Uterus (tissue), 4 donors: Measurements from ENCODE around the gene CLMN. TPM values are rescaled to one million over a fixed set of nuclear protein-coding genes. Genes with fewer than 3 reads are reported as not detected.

Source experiments
- DNase-seq, 2 donors: peaks; one replicate each; pipeline ENCODE4 v3.0.0-alpha.2; 2019 to 2020
- H3K27ac ChIP-seq, 2 donors: fragments of 200-600 bp; sonication (generic); 1 replicate in 1 of 2; 2 replicates in 1 of 2; pipeline ENCODE4 v1.5.1; 2016 to 2018
- H3K27me3 ChIP-seq, 2 donors: fragments of 200-600 bp; sonication (generic); one replicate each; pipeline ENCODE4 v1.5.1; 2018 to 2019; ENCODE audit warnings: control low read depth in 1 of 2
- H3K36me3 ChIP-seq, 2 donors: fragments of 200-600 bp; sonication (generic); one replicate each; pipeline ENCODE4 v1.5.1; 2019; ENCODE audit warnings: control low read depth in 1 of 2
- H3K4me1 ChIP-seq, 2 donors: fragments of 200-600 bp; sonication (generic); one replicate each; pipeline ENCODE4 v1.5.1; 2018 to 2019; ENCODE audit warnings: control low read depth in 1 of 2
- H3K4me3 ChIP-seq, 2 donors: fragments of 200-600 bp; sonication (generic); 1 replicate in 1 of 2; 2 replicates in 1 of 2; pipeline ENCODE4 v1.5.1; 2018 to 2019; ENCODE audit warnings: mild to moderate bottlenecking in 1 of 2
- H3K9me3 ChIP-seq, 2 donors: fragments of 200-600 bp; sonication (generic); one replicate each; pipeline ENCODE4 v1.5.1; 2019; ENCODE audit warnings: control low read depth in 1 of 2
- POLR2A ChIP-seq, 2 donors: fragments of 450-650 bp; IDR thresholded peaks; one replicate each; pipeline ENCODE4 v1.6.1; 2016; ENCODE audit warnings: antibody characterized with exemption in 2 of 2, mild to moderate bottlenecking in 1 of 2, moderate library complexity in 1 of 2
- intact Hi-C: fragments of 100-400 bp; cut with DNase I; formaldehyde crosslinking; loops from one replicate; pipeline ENCODE4 v1.15.1; 2023; ENCODE audit warnings: low total_unique reads
- total RNA-seq, 4 donors: library from RNA; depleted of rRNA in 3 of 4; stranded (reverse); fragments of >200 nt in 3 of 4; gene quantifications; one replicate each; pipeline versions ENCODE4 v1.1.0 to v1.2.4, GENCODE V29; 2014 to 2023
- TF ChIP-seq, protein P1 (sequence below), 4 experiments: fragments of 200-600 bp in 2 of 4; fragments of 450-650 bp in 2 of 4; sonication (generic) in 2 of 4; IDR thresholded peaks; one replicate each; pipeline ENCODE4 v1.5.1; 2016 to 2019; ENCODE audit warnings: antibody characterized with exemption in 4 of 4, mild to moderate bottlenecking in 2 of 4, moderate library complexity in 1 of 4
- donor health status: DM: yes; HTN: yes; CAD: no.

The CLMN gene
- total RNA-seq, 4 donors from 2014 or later, result 5.0 to 55.0 (median 12.4) TPM

DNA sequence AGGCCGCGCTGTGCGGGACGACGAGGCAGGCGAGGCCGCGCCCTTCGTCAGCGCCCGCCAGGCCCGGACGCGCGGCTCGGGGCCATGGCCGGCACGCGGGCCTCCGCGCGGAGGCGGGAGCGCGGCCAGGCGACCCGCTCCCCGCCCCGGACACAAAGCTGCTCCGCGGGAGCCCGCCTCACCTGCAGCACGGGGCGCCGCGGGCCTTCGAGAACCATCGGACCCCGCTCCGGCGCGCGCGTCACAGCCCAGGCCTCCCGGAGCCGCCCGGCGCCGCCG lies 162.7 kb downstream of the CLMN start:
- Histone ChIP-seq H3K9me3 (no peaks in the 10 kb centered on the region), H3K27ac (peak overlapping the region; percentile 94 to 95), H3K4me1 (peaks cover 0 to 3% of the 10 kb centered on the region in 2 donors), H3K27me3 (no peaks in the 10 kb centered on the region), H3K36me3 (no peaks in the 10 kb centered on the region), H3K4me3 (peak overlapping the region; percentile 52 to 88)
- intact Hi-C loops, result no loop called here
- TF ChIP-seq POLR2A (IDR thresholded peaks at IDR 0.05), result no peak
- TF ChIP-seq, protein P1, sequence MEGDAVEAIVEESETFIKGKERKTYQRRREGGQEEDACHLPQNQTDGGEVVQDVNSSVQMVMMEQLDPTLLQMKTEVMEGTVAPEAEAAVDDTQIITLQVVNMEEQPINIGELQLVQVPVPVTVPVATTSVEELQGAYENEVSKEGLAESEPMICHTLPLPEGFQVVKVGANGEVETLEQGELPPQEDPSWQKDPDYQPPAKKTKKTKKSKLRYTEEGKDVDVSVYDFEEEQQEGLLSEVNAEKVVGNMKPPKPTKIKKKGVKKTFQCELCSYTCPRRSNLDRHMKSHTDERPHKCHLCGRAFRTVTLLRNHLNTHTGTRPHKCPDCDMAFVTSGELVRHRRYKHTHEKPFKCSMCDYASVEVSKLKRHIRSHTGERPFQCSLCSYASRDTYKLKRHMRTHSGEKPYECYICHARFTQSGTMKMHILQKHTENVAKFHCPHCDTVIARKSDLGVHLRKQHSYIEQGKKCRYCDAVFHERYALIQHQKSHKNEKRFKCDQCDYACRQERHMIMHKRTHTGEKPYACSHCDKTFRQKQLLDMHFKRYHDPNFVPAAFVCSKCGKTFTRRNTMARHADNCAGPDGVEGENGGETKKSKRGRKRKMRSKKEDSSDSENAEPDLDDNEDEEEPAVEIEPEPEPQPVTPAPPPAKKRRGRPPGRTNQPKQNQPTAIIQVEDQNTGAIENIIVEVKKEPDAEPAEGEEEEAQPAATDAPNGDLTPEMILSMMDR (IDR thresholded peaks at IDR 0.05), result no peak
- DNase-seq, result no peak

DNA sequence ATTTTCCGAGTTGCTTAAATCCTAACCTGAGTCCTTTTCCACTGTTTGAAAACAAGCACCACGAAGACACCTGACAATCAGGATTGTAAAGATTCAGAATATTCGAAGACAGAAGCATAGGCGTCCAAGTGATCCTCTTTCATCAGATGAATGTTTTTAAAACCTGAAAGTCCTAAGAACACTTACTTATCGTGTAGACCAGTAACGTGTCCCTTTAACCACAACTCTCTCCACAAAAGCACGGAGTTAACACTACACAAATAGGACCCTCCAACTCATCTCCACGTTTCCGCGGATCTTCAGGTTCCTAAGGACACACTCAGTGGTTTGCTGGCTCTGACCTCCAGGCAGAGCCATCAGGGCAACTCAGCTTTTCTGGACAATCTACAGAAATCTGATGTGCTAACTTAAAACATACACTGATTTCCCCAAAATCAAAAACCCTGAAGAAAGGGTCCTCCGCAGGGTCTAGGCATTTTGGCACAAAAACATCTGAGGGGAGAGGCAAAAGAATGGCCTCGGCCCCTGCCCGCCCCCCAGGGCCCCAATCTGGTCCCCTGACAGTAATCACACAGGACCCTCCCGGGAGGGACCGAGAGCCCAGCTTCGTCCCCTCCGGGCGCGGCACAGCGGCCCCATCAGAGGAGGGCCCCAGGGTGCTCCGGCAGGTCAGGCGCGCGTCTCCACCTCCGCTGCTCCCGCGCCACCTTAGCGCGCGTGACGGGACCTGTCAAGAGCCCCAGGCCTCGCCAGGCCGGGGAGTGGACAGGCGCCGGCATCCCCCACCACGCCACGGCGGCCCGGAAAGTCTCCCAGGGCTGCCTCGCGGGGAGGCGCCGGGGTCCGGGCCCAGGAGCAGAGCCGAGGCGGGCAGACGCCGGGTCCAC lies 163.3 kb downstream of the CLMN start:
- Histone ChIP-seq H3K4me1 (peaks cover 0 to 6% of the 10 kb centered on the region in 2 donors), H3K36me3 (no peaks in the 10 kb centered on the region), H3K27me3 (no peaks in the 10 kb centered on the region), H3K4me3 (peak overlapping the region; percentile 52 to 88), H3K27ac (peak overlapping the region; percentile 94 to 95), H3K9me3 (no peaks in the 10 kb centered on the region)
- TF ChIP-seq, protein P1 (IDR thresholded peaks at IDR 0.05), result no peak
- no peak for TF ChIP-seq POLR2A (IDR thresholded peaks at IDR 0.05)
- intact Hi-C loops, result no loop called here
- DNase-seq, result peak; percentile 24 to 35

DNA sequence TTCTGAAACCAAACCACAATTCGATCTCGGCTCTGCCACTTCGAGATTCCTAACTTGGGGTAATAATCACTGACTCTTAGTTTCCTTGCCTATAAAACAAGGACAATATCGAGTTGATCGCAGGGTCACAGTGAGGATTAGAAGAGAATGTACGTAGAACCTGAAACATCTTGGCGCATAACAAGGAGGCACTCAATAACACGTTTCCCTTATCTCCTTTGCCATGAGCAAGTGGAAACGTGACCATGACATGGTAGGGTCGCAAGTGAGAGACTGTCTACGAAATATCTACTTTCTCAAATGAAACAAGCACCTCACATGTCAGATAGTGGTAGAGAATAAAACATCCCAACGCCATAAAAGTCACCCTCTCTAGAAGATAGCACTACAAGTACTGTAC lies 164.7 kb downstream of the CLMN start:
- Histone ChIP-seq H3K27ac (no peak overlapping the region), H3K27me3 (no peaks in the 10 kb centered on the region), H3K4me3 (peak overlapping the region in 1 of 2 donors; percentile 9), H3K4me1 (peaks cover 0 to 19% of the 10 kb centered on the region in 2 donors), H3K9me3 (no peaks in the 10 kb centered on the region), H3K36me3 (no peaks in the 10 kb centered on the region)
- DNase-seq, result no peak
- TF ChIP-seq, protein P1 (IDR thresholded peaks at IDR 0.05), result no peak
- no peak for TF ChIP-seq POLR2A (IDR thresholded peaks at IDR 0.05)
- intact Hi-C loops, result no loop called here

DNA sequence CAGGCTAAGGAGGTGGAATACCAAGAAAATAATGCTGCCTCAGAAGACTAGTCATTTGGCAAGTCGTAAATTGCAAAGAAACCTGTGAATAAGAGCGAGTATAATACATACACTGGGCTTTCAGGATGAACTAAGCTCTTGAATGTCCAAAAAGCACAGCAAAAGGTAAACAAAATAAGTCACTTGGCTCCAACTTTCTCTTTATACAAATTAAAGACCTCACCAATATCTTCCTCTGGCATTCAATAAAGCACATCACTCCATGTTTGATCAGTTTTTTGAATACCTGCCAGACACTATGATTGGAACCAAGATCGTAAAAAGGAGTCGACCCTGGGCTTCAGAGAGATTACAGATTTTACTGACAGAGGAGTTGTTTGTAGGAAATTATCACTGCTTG lies 165.8 kb downstream of the CLMN start:
- no peak for DNase-seq
- Histone ChIP-seq H3K27me3 (no peaks in the 10 kb centered on the region), H3K4me1 (peaks cover 0 to 20% of the 10 kb centered on the region in 2 donors), H3K27ac (no peak overlapping the region), H3K4me3 (no peak overlapping the region), H3K9me3 (no peaks in the 10 kb centered on the region), H3K36me3 (no peaks in the 10 kb centered on the region)
- intact Hi-C loops, result no loop called here
- no peak for TF ChIP-seq POLR2A (IDR thresholded peaks at IDR 0.05)
- TF ChIP-seq, protein P1 (IDR thresholded peaks at IDR 0.05), result no peak

DNA sequence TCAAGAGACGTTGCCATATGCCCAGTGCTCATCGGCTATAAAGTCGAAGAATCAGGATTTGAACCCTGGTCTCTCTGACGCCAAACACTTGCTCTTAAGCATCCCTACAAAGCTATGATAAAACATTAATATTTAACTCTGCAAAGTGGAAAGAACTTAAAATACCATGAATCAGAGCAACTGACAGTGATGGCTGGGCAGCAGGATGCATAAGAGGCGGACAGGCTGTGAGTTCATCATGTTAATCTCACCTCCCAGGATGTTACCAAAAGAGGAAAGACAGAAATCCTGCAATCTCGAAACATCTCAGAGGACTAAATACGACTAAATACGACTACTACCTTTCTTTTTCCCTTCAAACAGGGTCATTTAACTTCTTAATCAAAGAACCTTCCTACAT lies 168.1 kb downstream of the CLMN start:
- H3K27me3 ChIP-seq, result no peaks in the 10 kb centered on the region
- no peak for DNase-seq
- no peak for TF ChIP-seq POLR2A (IDR thresholded peaks at IDR 0.05)
- TF ChIP-seq, protein P1 (IDR thresholded peaks at IDR 0.05), result no peak
- H3K27ac ChIP-seq, result no peak overlapping the region
- H3K9me3 ChIP-seq, result no peaks in the 10 kb centered on the region
- H3K4me1 ChIP-seq, result peaks cover 0 to 20% of the 10 kb centered on the region in 2 donors
- intact Hi-C loops, result no loop called here
- no peaks in the 10 kb centered on the region for H3K36me3 ChIP-seq
- H3K4me3 ChIP-seq, result no peak overlapping the region
